Measurements from ENCODE around the gene GNG7.

DNA sequence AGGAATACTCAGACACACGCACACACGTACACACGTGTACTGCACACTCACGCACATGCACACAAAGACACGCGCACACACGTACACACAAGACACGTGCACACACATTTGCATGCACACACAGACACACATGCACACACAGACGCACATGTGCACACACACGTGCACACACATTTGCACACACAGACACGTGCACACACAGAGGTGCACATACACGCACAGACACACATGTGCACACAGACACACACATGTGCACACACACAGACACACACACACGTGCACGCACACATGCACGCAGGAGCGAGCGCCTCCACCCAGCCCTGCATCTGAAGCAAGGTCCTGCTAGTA, 145.4 kb downstream of the GNG7 start:
- TF ChIP-seq, protein P1, sequence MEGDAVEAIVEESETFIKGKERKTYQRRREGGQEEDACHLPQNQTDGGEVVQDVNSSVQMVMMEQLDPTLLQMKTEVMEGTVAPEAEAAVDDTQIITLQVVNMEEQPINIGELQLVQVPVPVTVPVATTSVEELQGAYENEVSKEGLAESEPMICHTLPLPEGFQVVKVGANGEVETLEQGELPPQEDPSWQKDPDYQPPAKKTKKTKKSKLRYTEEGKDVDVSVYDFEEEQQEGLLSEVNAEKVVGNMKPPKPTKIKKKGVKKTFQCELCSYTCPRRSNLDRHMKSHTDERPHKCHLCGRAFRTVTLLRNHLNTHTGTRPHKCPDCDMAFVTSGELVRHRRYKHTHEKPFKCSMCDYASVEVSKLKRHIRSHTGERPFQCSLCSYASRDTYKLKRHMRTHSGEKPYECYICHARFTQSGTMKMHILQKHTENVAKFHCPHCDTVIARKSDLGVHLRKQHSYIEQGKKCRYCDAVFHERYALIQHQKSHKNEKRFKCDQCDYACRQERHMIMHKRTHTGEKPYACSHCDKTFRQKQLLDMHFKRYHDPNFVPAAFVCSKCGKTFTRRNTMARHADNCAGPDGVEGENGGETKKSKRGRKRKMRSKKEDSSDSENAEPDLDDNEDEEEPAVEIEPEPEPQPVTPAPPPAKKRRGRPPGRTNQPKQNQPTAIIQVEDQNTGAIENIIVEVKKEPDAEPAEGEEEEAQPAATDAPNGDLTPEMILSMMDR (IDR thresholded peaks at IDR 0.05): no peak
- no peak for TF ChIP-seq POLR2A (IDR thresholded peaks at IDR 0.05)
